Measurements from ENCODE around the gene TMEM121B.

The TMEM121B gene

GRCh38 chr22:17109976-17110375 is 11.2 kb downstream of the TMEM121B start:
- DNase-seq = no peak

- no peak for DNase-seq
These were observed 11.9 kb downstream of the TMEM121B start for GRCh38 chr22:17109113-17109865.

GRCh38 chr22:17108256-17109112 is 12.7 kb downstream of the TMEM121B start:
- DNase-seq = no peak

DNA sequence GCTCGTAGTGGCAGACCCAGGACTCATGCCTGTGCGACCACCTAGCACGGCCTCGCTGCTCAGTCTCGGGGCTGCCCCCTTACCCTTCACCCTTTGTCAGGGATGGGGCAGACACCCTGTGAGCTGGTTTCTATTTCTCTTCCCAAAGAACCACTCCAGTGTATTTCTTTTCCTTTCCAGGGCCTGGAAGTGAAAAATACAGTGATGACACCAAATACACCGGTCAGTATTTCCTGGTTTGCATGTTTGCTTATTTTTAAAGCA is 13.7 kb downstream of the TMEM121B start:
- DNase-seq = no peak

DNA sequence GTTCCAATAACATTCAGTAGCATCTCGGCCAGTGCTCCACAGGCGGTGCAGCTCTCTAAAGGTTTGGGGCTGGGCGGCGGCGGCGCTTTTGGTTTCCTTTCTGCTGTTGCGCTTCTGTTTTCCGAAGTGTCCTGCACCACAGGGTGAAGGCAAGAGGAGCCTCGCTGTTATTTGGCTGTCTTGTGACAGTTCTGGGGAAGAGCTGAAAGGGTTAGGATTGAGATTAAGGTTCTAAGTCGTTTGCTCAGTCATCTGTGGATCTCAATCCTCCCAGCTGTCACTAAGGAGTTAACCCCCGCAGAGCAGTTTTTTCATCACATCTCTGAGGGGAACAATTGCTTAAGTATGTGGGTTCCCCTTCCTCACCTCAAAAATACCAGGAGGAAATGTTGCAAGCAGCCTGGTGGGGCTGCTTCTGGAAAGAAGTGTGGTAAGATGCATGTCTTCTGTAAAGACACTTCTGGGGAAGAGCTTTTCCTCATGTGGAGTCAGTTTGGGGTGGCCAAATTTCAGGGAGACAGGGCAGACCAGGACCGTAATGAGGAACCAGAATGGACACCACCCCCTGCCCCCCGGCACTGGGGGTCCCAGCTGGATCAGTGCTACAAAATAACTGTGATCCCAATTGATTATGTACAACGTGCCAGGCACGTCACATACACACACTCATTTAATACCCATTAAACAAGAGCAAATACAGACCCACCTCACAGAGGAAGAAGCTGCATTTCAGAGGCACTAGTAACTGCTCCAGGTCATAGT is 14.2 kb downstream of the TMEM121B start:
- DNase-seq = no peak

DNA sequence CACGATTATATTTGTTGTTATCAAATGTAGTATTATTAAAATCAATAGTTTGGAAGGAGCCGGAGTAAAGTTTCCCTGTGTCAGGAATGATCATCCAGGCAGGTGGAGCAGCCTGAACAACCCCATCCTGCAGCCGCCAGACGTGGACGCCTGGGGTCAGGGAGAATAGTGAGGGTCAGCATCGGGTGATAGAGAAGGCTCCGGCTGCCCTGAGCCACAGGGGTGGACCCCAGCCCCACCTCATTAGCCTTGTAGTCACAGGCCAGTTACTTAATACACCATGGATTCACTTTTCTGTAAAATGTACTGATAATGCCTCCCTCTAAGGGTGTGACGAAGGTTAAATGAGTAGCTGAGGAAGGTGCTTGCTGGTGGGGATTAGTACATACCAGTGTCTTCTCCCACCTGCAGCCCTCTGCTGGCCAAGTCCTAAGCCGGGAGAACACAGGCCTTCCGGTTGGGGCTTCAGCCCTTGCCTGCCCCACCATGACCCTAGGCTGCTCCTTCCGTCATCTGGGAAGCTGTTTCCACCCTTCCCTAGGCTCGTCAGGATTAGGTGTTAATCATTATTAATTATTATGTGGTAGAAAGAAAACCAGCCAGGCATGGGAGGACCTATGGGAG is 14.9 kb downstream of the TMEM121B start:
- no peak for DNase-seq

- DNase-seq = no peak
These were observed 15.7 kb downstream of the TMEM121B start for GRCh38 chr22:17105143-17106129.

DNA sequence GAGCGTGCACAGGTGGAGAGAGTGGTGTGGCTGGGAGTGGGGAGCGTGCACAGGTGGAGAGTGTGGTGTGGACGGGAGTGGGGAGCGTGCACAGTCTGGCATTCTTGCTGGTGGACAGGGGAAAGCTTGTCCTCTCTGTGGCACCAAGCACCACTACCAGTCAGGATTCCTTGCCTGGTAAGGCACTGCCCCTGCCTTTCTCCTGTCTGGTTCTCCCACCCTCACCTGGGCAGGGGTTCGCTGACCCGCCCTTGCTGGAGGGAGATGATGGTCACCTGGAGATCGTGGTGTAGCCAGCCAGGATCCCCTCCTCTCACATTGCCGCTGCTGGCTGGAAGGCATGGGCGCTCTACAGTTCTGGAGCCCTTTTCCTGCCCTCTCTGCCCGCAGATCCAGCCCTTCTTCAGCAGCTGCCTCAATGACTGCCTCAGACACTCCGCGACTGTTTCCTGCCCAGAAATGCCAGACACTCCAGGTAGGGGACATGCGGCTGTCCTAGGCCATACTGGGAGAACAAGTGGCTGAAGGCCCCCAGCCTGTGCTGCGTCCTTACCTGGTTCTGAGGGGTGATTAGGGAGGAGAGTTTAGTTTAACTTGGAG is 16.7 kb downstream of the TMEM121B start:
- DNase-seq = no peak

DNA sequence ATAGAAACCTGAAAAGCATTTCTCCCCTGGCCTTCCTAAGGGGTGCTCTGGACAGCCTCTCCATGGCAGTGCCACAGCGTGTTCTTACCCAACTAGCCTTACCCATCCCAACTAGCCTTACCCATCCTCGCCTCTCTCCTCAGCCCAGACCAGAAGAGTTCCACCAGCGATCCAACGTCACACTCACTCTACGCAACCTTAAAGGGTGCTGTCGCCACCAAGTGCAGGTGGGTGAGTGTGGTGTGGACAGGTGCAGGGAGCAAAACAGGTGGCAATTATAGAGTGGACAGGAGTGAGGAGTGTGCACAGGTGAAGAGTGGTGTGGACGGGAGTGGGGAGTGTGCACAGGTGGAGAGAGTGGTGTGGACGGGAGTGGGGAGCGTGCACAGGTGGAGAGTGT is 17.8 kb downstream of the TMEM121B start:
- no peak for DNase-seq

DNA sequence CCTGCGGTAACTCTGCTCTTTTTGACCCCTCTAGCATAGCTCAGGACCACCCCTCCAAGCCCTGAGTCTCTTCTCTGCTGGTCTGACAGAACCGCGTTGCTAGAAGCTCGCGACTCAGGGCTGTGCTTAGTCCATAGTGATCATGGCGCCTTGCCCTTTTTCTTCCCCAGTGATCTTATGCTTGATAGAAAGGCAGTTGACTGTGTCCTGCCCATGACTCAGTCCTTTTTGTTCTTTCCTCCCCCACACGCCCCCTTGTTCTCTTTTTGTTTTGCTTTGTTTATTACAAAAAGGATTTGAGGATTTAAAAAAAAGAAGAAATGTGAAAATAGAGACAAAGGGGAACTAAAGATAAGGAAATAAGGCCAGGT is 18.9 kb downstream of the TMEM121B start:
- no peak for DNase-seq

GRCh38 chr22:17101475-17102296 is 19.5 kb downstream of the TMEM121B start:
- no peak for DNase-seq

- no peak for DNase-seq
These were observed 20.5 kb downstream of the TMEM121B start for GRCh38 chr22:17100621-17101020.

GRCh38 chr22:17098379-17098819 is 22.8 kb downstream of the TMEM121B start:
- no peak for DNase-seq

DNA sequence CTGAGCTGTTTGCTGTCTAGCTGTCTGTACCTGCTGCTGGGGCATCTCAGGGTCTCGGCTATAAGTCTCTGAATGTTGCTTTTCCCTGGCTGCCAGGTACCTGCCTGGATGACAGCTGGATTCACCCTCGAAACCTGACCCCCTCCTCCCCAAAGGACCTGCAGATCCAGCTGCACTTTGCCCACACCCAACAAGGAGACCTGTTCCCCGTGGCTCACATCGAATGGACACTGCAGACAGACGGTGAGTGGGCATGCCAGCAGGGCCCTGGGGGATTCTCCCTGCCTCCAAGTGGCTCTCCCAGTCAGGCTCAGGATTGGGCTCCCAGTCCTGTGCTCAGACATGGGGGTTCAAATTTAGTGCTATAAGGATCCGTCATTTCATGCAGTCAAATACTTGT is 23.5 kb downstream of the TMEM121B start:
- no peak for DNase-seq

DNA sequence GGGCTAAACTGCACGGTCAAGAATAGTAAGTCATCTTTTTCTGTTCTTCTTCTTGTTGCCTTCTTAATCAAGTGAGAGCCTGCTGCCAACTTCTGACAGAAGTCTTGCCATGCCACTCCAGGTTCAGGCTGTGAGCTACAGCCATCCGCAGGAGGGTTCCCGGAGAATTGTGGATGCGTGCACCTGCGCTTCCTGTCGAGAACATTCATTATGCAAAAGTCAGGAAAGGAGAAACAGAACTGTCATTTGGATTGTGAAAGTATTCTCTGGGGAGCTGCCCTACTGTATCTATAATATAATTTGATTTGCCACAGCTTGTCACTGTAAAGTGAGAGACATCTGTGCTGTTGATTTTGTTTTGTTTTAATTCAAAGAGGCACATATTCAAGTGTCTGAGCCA is 24.1 kb downstream of the TMEM121B start:
- DNase-seq = peak; percentile 1

- no peak for DNase-seq
These were observed 25.1 kb downstream of the TMEM121B start for GRCh38 chr22:17096071-17096470.

DNA sequence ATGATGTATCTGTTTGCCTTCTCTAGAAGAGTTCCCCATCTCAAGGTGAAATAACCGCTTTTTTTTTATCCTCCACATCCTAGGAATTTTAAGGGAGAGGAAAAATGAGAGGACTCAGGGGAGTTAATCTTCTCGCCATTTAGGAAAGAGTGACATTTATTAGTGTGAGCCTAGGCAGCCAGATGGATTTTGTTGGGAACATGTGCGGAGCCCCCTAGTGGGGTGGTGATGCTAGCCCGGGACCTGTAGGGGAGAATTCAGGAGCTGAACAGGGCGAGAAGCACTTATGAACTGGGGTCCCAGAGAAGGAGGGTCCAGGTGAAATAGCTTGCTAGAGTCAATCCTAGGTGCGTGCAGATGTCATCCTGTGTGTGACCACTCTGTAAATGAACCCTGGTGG is 25.6 kb downstream of the TMEM121B start:
- no peak for DNase-seq

GRCh38 chr22:17093081-17093480 is 28.1 kb downstream of the TMEM121B start:
- no peak for DNase-seq

- no peak for DNase-seq
These were observed 29.3 kb downstream of the TMEM121B start for GRCh38 chr22:17091851-17092250.

- DNase-seq = no peak
These were observed 30.6 kb downstream of the TMEM121B start for GRCh38 chr22:17090550-17090949.

All from NCI-H526 treated with DMSO at 0.1 percent for 48 hours (cell line).